Eye (tissue), 1 donor: Measurements from ENCODE around the gene JAKMIP1.

ENCODE experiments used
- DNase-seq: peaks from one replicate; pipeline ENCODE4 v3.0.0-alpha.2; 2015

JAKMIP1 gene

GRCh38 chr4:5980436-5981155 lies 219.8 kb downstream of the JAKMIP1 start:
- no peak for DNase-seq

GRCh38 chr4:5979981-5980380 lies 220.4 kb downstream of the JAKMIP1 start:
- DNase-seq: no peak

DNA sequence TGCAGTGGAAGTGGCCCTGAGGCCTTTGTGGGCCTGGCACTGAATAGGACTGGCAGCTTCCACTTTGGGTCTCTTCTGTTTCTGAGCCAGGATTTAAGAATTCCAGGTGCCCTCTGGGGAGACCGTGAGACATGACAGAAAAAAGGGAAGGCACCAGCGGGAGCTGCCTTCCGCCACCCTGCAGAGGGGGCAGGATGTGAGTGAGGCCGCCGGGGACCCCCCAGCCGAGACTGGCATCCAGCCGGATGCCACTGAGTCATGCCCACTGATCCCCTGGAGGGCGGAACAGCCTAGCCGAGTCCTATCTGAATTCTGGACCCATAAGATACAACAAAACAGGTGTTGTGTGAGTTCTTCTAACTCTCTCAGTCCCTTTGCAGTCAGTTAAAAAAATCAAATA lies 223.4 kb downstream of the JAKMIP1 start:
- DNase-seq: no peak

DNA sequence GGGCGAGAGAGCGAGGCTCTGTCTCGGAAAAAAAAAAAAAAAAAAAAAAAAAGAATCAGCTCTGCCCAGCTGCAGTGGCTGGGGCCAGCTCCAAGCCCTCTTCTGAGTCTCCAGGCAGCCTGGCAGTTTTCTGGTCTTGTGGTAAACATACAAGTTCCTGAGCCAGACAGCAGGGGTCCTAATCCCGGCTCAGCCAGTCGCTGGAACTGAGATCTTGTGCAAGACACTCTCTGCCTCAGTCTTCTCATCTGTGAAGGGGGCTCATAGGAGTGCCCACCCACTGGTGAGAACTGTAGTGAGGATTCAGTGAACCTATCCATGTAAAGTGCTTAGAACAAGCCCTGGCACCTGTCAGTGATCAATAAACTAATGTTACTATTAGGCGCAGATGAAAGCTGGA lies 223.9 kb downstream of the JAKMIP1 start:
- no peak for DNase-seq
